NK-92 (cell line): Measurements from ENCODE around the gene NAA60.
"Not testable (repeated sequence)": the region's sequence is repeated elsewhere in the genome, so short reads cannot be mapped to it uniquely, and the experiment has no call there.

Experiments
- DNase-seq: peaks from one replicate; lab custom pipeline; 2025; ENCODE audit not compliant: unreplicated experiment; lab: John Stamatoyannopoulos, UW

The NAA60 gene

GRCh38 chr16:3481696-3482658 is 38.5 kb downstream of the NAA60 start:
- no peak for DNase-seq

- DNase-seq, result no peak
Observed at GRCh38 chr16:3482659-3483241, 39.3 kb downstream of the NAA60 start.

DNA sequence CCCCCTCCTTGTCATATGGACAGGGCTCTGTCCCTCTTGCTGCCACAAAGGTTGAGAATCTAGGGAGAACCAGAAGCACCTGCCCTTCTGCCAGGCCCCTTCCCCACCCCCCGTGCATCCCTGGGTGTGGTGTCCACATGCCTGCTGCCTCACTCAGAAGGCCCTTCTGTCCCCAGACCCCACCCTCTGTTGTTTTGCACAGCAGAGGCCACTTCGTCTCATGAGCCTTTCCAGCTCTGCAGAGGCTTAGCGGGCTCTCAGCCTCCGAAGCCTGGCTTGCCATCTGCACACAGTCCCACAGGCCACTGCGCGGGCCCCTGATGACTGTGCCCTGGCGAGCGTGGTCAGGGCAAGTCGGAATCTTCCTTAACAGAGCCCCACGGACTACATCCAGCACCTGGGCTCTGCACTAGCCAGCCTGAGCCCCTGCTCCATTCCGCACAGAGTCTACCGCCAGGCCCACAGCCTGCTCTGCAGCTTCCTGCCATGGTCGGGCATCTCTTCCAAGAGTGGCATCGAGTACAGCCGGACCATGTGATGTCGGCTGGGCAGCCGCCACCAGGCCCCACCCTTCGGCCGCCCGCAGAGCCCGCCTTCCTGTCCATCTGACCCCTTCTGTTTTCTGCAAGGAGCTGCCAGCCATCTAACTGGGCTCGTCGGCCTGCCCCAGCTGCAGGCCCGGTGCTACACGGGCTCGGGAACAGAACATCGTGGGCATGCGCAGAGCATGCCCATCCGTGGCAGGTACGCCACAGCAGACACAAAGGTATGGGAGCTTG is 41.0 kb downstream of the NAA60 start:
- DNase-seq, result no peak

GRCh38 chr16:3485097-3485745 is 41.7 kb downstream of the NAA60 start:
- no peak for DNase-seq

DNA sequence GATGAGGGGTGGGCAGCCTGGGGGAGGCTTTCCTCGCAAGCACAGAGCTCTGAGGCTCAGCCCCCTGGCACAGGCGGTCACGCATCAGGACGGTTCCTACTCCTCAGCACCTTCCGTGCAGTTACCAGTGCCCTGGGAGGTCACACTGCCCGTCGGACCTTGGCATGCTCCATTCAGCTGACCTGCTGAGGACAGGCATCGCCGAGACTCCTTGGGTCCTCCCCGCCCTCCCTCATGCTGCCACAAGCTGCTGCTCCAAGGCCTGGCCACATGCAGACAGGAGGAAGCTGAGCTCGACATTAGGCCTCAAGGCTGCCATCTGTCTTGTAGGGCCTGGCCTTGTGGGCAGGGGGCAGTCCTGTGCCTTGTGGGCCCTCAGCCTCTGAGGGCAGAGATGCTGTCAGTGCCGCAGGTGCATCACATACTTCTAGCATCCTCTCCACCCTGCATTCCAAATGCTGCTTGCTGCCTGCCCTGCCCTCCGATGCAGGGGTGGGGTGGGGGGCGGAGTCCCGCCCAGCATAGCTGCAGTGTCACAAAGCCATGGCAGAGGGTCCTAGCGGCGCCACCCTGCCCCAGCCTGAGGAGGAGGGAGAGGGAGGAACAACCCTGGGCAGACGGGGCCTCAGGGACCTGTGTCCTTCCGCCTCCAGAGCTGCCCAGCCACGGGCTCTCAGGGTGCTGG is 42.5 kb downstream of the NAA60 start:
- DNase-seq, result no peak

DNA sequence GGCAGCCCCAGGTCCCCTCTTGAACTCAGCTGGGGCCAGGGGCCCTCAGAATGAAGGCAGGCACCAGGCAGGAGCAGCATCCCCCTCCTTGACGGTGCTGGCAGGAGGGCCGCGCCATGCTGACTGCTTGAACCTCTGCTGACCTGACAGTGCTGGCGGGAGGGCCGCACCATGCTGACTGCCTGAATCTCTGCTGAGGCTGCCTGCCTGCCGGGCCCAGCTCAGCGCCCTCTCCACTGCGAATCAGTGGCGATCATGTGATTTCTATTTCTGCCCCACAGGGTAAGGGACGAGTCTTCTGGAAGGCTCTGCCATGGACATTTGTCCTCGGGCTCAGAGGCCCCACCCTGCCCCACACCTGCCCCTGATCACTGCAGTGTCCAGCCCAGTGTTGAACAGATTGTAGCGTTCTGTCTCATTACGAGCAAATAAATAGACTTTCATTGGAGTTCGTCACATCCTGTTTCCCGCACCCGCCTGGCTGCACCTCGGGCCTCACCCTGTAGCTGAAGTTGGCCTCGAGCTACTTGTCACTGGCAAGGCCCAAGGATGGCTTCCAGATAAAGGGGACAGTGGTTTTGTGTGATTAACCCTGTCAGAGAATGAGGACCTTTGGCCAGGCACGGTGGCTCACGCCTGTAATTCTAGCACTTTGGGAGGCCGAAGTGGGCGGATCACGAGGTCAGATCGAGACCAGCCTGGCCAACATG is 43.2 kb downstream of the NAA60 start:
- DNase-seq, result no peak

- no peak for DNase-seq
Observed at GRCh38 chr16:3487521-3488410, 44.3 kb downstream of the NAA60 start.

- DNase-seq, result no peak
Observed at GRCh38 chr16:3488801-3489200, 45.3 kb downstream of the NAA60 start.

- DNase-seq, result no peak
Observed at GRCh38 chr16:3490911-3491629, 47.6 kb downstream of the NAA60 start.

GRCh38 chr16:3492356-3492755 is 48.9 kb downstream of the NAA60 start:
- no peak for DNase-seq

- no peak for DNase-seq
Observed at GRCh38 chr16:3494386-3494973, 51.0 kb downstream of the NAA60 start.

GRCh38 chr16:3495176-3495575 is 51.7 kb downstream of the NAA60 start, which contains the start of gene C16orf90:
Gene C16orf90, minus strand, starts transcription at chr16:3495489. Its CDS starts 68 bp downstream, at chr16:3495421.
- DNase-seq, result no peak

GRCh38 chr16:3496386-3496785 is 52.9 kb downstream of the NAA60 start:
- no peak for DNase-seq

- DNase-seq, result no peak
Observed at GRCh38 chr16:3497771-3498170, 54.3 kb downstream of the NAA60 start.

- no peak for DNase-seq
Observed at GRCh38 chr16:3498988-3499387, 55.5 kb downstream of the NAA60 start.

- not testable (repeated sequence) for DNase-seq
Observed at GRCh38 chr16:3501412-3501761, 57.9 kb downstream of the NAA60 start.

- DNase-seq, result no peak
Observed at GRCh38 chr16:3501783-3502400, 58.4 kb downstream of the NAA60 start.
